ENCODE measurements around the gene MOCOS. TPM values are rescaled to one million over a fixed set of nuclear protein-coding genes. Genes with fewer than 3 reads are reported as not detected.

The MOCOS gene
- total RNA-seq, 1 donor from 2014 or later, result 2.2 TPM

- Histone ChIP-seq H3K4me1 (no peaks in the 10 kb centered on the region), H3K36me3 (no peaks in the 10 kb centered on the region), H3K4me3 (no peak overlapping the region), H3K27me3 (no peaks in the 10 kb centered on the region), H3K27ac (no peak overlapping the region), H3K9me3 (no peaks in the 10 kb centered on the region)
- no peak for DNase-seq (ENCODE audit: extremely low spot score in 2 of 2)
- TF ChIP-seq POLR2AphosphoS5 (IDR thresholded peaks at IDR 0.05; ENCODE audit: insufficient read depth in 1 of 2, low read depth in 1 of 2) (no peak), CTCF (IDR thresholded peaks at IDR 0.05) (no peak), POLR2A (IDR thresholded peaks at IDR 0.05) (no peak)
- intact Hi-C loops (cut with DNase I), result no loop called here
Measured at GRCh38 chr18:36194600-36195315, 7.5 kb downstream of the MOCOS start.

DNA sequence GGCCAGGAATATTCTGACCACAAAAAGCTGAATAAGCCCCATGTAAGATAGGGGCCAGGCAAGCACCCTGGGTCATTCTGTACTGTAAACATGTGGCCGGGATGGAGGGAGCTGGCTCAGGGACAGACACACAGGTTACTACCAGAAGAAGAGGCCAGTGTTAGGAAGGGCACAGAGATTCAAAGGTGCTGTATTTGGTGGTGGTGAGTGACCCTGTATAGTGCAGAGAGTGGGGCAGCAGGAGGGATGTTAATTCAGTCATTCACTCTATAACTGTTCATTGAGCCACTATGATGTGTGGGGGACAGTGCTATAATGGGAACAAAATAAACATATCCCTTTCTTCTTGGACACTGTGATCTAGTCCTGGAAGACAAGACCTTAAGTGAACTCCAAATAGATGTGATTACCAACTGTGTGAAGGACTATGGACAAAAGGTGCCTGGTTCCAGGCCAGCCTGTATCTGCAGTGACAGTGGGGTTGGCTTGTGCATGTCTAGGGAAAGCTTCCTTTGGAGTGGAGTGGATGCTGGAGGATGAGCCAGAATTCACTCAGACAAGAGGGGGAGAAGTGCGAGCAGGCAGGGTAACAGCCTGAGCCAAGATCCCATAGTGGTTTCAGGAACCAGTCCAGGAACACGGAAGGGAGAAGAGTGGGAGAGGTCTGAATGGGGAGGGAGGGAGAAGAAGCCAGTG, 8.3 kb downstream of the MOCOS start:
- DNase-seq (ENCODE audit: extremely low spot score in 2 of 2), result no peak
- H3K4me3 ChIP-seq, result no peak overlapping the region
- intact Hi-C loops (cut with DNase I), result no loop called here
- no peaks in the 10 kb centered on the region for H3K36me3 ChIP-seq
- H3K27ac ChIP-seq, result no peak overlapping the region
- no peaks in the 10 kb centered on the region for H3K9me3 ChIP-seq
- H3K4me1 ChIP-seq, result no peaks in the 10 kb centered on the region
- TF ChIP-seq POLR2A (IDR thresholded peaks at IDR 0.05) (no peak), CTCF (IDR thresholded peaks at IDR 0.05) (no peak), POLR2AphosphoS5 (IDR thresholded peaks at IDR 0.05; ENCODE audit: insufficient read depth in 1 of 2, low read depth in 1 of 2) (no peak)
- no peaks in the 10 kb centered on the region for H3K27me3 ChIP-seq

- peak in 1 of 2 donors; percentile 52 for DNase-seq (ENCODE audit: extremely low spot score in 2 of 2)
- Histone ChIP-seq H3K36me3 (no peaks in the 10 kb centered on the region), H3K9me3 (no peaks in the 10 kb centered on the region), H3K27me3 (no peaks in the 10 kb centered on the region), H3K4me3 (no peak overlapping the region), H3K27ac (no peak overlapping the region), H3K4me1 (no peaks in the 10 kb centered on the region)
- intact Hi-C loops (cut with DNase I), result no loop called here
- TF ChIP-seq CTCF (IDR thresholded peaks at IDR 0.05) (no peak), POLR2A (IDR thresholded peaks at IDR 0.05) (no peak), POLR2AphosphoS5 (IDR thresholded peaks at IDR 0.05; ENCODE audit: insufficient read depth in 1 of 2, low read depth in 1 of 2) (no peak)
Measured at GRCh38 chr18:36196238-36196995, 9.1 kb downstream of the MOCOS start.

DNA sequence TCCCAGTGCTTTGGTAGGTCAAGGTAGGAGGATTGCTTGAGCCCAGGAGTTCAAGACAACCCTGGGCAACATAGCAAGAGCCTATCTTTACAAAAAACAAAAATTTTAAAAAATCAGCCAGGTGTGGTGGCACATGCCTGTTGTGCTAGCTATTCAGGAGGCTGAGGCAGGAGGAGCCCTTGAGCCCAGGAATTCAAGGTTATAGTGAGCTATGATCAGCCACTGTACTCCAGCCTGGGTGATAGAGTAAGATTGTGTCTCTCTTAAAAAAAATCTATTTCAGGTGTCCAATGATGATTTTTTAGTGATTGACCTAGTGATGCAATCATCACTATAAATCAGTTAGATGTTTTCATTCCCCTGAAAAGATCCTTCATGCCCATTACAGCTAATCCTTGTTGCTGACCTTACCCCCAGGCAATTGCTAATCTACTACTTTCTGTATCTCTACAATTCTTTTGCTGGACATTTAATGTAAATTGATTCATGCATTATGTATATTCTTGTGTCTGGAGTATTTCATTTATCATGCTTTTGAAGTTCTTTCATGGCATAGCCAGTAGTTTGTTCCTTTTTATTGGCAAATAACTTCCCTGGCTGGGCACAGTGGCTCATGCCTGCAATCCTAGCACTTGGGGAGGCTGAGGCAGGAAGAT, 10.3 kb downstream of the MOCOS start:
- Histone ChIP-seq H3K27me3 (no peaks in the 10 kb centered on the region), H3K36me3 (no peaks in the 10 kb centered on the region), H3K9me3 (no peaks in the 10 kb centered on the region), H3K4me3 (no peak overlapping the region), H3K4me1 (no peaks in the 10 kb centered on the region), H3K27ac (no peak overlapping the region)
- TF ChIP-seq POLR2A (IDR thresholded peaks at IDR 0.05) (no peak), POLR2AphosphoS5 (IDR thresholded peaks at IDR 0.05; ENCODE audit: insufficient read depth in 1 of 2, low read depth in 1 of 2) (no peak), CTCF (IDR thresholded peaks at IDR 0.05) (no peak)
- intact Hi-C loops (cut with DNase I), result no loop called here
- DNase-seq (ENCODE audit: extremely low spot score in 2 of 2), result no peak

Measured in vagina (tissue), 2 donors.